H9 (cell line): ENCODE data around the gene CES2. TPM values are rescaled to one million over a fixed set of nuclear protein-coding genes. Genes with fewer than 3 reads are reported as not detected.

Source experiments
- DNase-seq: peaks from one replicate; pipeline ENCODE4 v3.0.0-alpha.2; 2017
- H2AFZ ChIP-seq: one replicate; pipeline ENCODE4 v1.6.1; 2013; ENCODE audit warnings: mild to moderate bottlenecking, low read length, control low read depth, moderate library complexity
- H2AK5ac ChIP-seq: 2 replicates; pipeline ENCODE4 v1.6.1; 2013; ENCODE audit warnings: low read length, control low read depth, mixed read lengths; ENCODE audit not compliant: insufficient read length
- H2BK120ac ChIP-seq: one replicate; pipeline ENCODE4 v1.6.1; 2013; ENCODE audit warnings: low read depth, mild to moderate bottlenecking, low read length, control low read depth, inconsistent platforms; ENCODE audit not compliant: poor library complexity, severe bottlenecking
- H2BK12ac ChIP-seq: 2 replicates; pipeline ENCODE4 v1.6.1; 2013; ENCODE audit warnings: low read length, control low read depth, mixed read lengths, low read depth; ENCODE audit not compliant: insufficient read length
- H2BK15ac ChIP-seq: 2 replicates; pipeline ENCODE4 v1.6.1; 2013; ENCODE audit warnings: low read depth, low read length, control low read depth
- H2BK20ac ChIP-seq: one replicate; pipeline ENCODE4 v1.6.1; 2013; ENCODE audit warnings: low read depth, mild to moderate bottlenecking, low read length, control low read depth, inconsistent platforms; ENCODE audit not compliant: poor library complexity, severe bottlenecking
- H2BK5ac ChIP-seq: 2 replicates; pipeline ENCODE4 v1.6.1; 2013; ENCODE audit warnings: low read length, control low read depth, mixed read lengths; ENCODE audit not compliant: insufficient read length
- H3K14ac ChIP-seq: 2 replicates; pipeline ENCODE4 v1.6.1; 2013; ENCODE audit warnings: low read length, control low read depth; ENCODE audit not compliant: insufficient read depth
- H3K18ac ChIP-seq: 2 replicates; pipeline ENCODE4 v1.6.1; 2013; ENCODE audit warnings: low read depth, mild to moderate bottlenecking, mixed read lengths, low read length, control low read depth; ENCODE audit not compliant: insufficient read length
- H3K23ac ChIP-seq: 2 replicates; pipeline ENCODE4 v1.6.1; 2013; ENCODE audit warnings: low read length, control low read depth, mixed read lengths, low read depth; ENCODE audit not compliant: insufficient read length
- H3K23me2 ChIP-seq: 2 replicates; pipeline ENCODE4 v1.6.1; 2013; ENCODE audit warnings: low read depth, mild to moderate bottlenecking, mixed read lengths, low read length, control low read depth; ENCODE audit not compliant: insufficient read length, poor library complexity, severe bottlenecking
- H3K27ac ChIP-seq: 2 replicates; pipeline ENCODE4 v1.5.1; 2013; ENCODE audit warnings: low read length, control low read depth, mixed read lengths, low read depth; ENCODE audit not compliant: insufficient read length
- H3K27me3 ChIP-seq: 2 replicates; pipeline ENCODE4 v1.6.1; 2013; ENCODE audit warnings: low read length, control low read depth, inconsistent platforms; ENCODE audit not compliant: insufficient read depth
- H3K4ac ChIP-seq: 2 replicates; pipeline ENCODE4 v1.6.1; 2013; ENCODE audit warnings: low read depth, mild to moderate bottlenecking, control low read depth, inconsistent platforms, low read length, moderate library complexity
- H3K4me1 ChIP-seq: 2 replicates; pipeline ENCODE4 v1.6.1; 2013; ENCODE audit warnings: low read length, control low read depth, inconsistent platforms; ENCODE audit not compliant: insufficient read depth
- H3K4me2 ChIP-seq: 2 replicates; pipeline ENCODE4 v1.6.1; 2013; ENCODE audit warnings: low read length, control low read depth, mixed read lengths; ENCODE audit not compliant: insufficient read length, insufficient read depth
- H3K56ac ChIP-seq: 2 replicates; pipeline ENCODE4 v1.6.1; 2013; ENCODE audit warnings: low read depth, mild to moderate bottlenecking, mixed read lengths, low read length, control low read depth; ENCODE audit not compliant: insufficient read length
- H3K79me1 ChIP-seq: 2 replicates; pipeline ENCODE4 v1.6.1; 2013; ENCODE audit warnings: low read depth, mild to moderate bottlenecking, moderate library complexity, low read length, control low read depth, inconsistent platforms; ENCODE audit not compliant: insufficient read depth, poor library complexity, severe bottlenecking
- H3K79me2 ChIP-seq: 2 replicates; pipeline ENCODE4 v1.6.1; 2013; ENCODE audit warnings: low read length, control low read depth, inconsistent platforms; ENCODE audit not compliant: insufficient read depth
- H3K9ac ChIP-seq: 2 replicates; pipeline ENCODE4 v1.6.1; 2013; ENCODE audit warnings: low read length, control low read depth, mixed read lengths; ENCODE audit not compliant: insufficient read length; ENCODE audit errors: extremely low read depth
- H3K9me3 ChIP-seq: one replicate; pipeline ENCODE4 v1.6.1; 2013; ENCODE audit warnings: low read depth, low read length, inconsistent platforms; ENCODE audit not compliant: control insufficient read depth
- H3T11ph ChIP-seq: one replicate; pipeline ENCODE4 v1.6.1; 2013; ENCODE audit warnings: mild to moderate bottlenecking, low read length, control low read depth, inconsistent platforms
- H4K20me1 ChIP-seq: one replicate; pipeline ENCODE4 v1.6.1; 2013; ENCODE audit not compliant: control insufficient read depth, insufficient read length, insufficient read depth
- H4K5ac ChIP-seq: 2 replicates; pipeline ENCODE4 v1.6.1; 2013; ENCODE audit warnings: low read depth, mild to moderate bottlenecking, mixed read lengths, low read length, control low read depth; ENCODE audit not compliant: insufficient read length
- H4K8ac ChIP-seq: replicated peaks from 2 replicates; pipeline ENCODE4 v1.6.1; 2013; ENCODE audit warnings: low read length, control low read depth, mixed read lengths, low read depth; ENCODE audit not compliant: insufficient read length
- H4K91ac ChIP-seq: 2 replicates; pipeline ENCODE4 v1.6.1; 2013; ENCODE audit warnings: low read depth, mild to moderate bottlenecking, moderate library complexity, mixed read lengths, low read length, control low read depth; ENCODE audit not compliant: insufficient read length
- H3K27ac Mint-ChIP-seq, 3 experiments: 2 replicates in 2 of 3; 3 replicates in 1 of 3; pipeline ENCODE4 v1.8.0; 2020 to 2021; ENCODE audit warnings: mixed read lengths in 3 of 3, mild to moderate bottlenecking in 1 of 3, moderate library complexity in 1 of 3
- H3K27me3 Mint-ChIP-seq: 2 replicates; pipeline ENCODE4 v1.8.0; 2021; ENCODE audit warnings: low read depth, mild to moderate bottlenecking, moderate library complexity, mixed read lengths
- H3K36me3 Mint-ChIP-seq, 3 experiments: 2 replicates in 2 of 3; 3 replicates in 1 of 3; pipeline ENCODE4 v1.8.0; 2020 to 2021; ENCODE audit warnings: low read depth in 3 of 3, mixed read lengths in 3 of 3; ENCODE audit not compliant: insufficient read depth in 1 of 3
- H3K4me1 Mint-ChIP-seq, 2 experiments: 2 replicates each; pipeline ENCODE4 v1.8.0; 2020; ENCODE audit warnings: mixed read lengths in 2 of 2
- H3K4me3 Mint-ChIP-seq, 2 experiments: 2 replicates in 1 of 2; 3 replicates in 1 of 2; pipeline ENCODE4 v1.8.0; 2020 to 2021; ENCODE audit warnings: mild to moderate bottlenecking in 2 of 2, mixed read lengths in 2 of 2, moderate library complexity in 1 of 2
- H3K9me3 Mint-ChIP-seq, 2 experiments: 2 replicates in 1 of 2; 3 replicates in 1 of 2; pipeline ENCODE4 v1.8.0; 2020; ENCODE audit warnings: mild to moderate bottlenecking in 2 of 2, mixed read lengths in 2 of 2, moderate library complexity in 1 of 2
- CTCF ChIP-seq: fragments of 200-600 bp; sonication (generic); conservative IDR thresholded peaks from 3 replicates; pipeline ENCODE4 v1.8.0; 2021; ENCODE audit warnings: antibody characterized with exemption, mild to moderate bottlenecking
- WGBS: extraction: QIAGEN DNeasy Blood & Tissue Kit; methylation state at CpG from one replicate; pipeline ENCODE4 v1.1.7; 2013; ENCODE audit warnings: missing lambda C conversion rate, low lambda C conversion rate, mixed read lengths; ENCODE audit not compliant: insufficient read length; ENCODE audit errors: extremely low coverage; 5-methylcytosine and 5-hydroxymethylcytosine counted together
- total RNA-seq: library from RNA; stranded (reverse); gene quantifications from 2 replicates; pipeline ENCODE4 v1.2.1, GENCODE V29; 2021

The CES2 gene
- total RNA-seq, 1 experiment from 2014 or later, result 28.2 TPM

- no peak overlapping the region for H3K18ac ChIP-seq
- Mint-ChIP-seq H3K4me3 (no peak overlapping the region), H3K36me3 (no peaks in the 10 kb centered on the region; a peak in 1 of 7 replicates), H3K27ac (no peak overlapping the region), H3K9me3 (no peaks in the 10 kb centered on the region; a peak in 1 of 5 replicates), H3K27me3 (peaks cover 57% of the 10 kb centered on the region), H3K4me1 (no peaks in the 10 kb centered on the region)
- no peaks in the 10 kb centered on the region for H3K23me2 ChIP-seq
- H3K79me1 ChIP-seq, result no peaks in the 10 kb centered on the region
- no peak overlapping the region for H4K8ac ChIP-seq
- no peak for DNase-seq
- H4K91ac ChIP-seq, result no peak overlapping the region
- no peak for TF ChIP-seq CTCF
- H3K4ac ChIP-seq, result no peak overlapping the region
- no peak overlapping the region for H3K23ac ChIP-seq
- no peak overlapping the region for H2BK20ac ChIP-seq
- no peak overlapping the region for H3K14ac ChIP-seq
- no CpG with 5 or more reads among the region's 5 CpGs for WGBS
- H4K20me1 ChIP-seq, result no peaks in the 10 kb centered on the region
- H3K56ac ChIP-seq, result no peak overlapping the region
- H2BK12ac ChIP-seq, result no peak overlapping the region
- no peaks in the 10 kb centered on the region for H3K9me3 ChIP-seq
- H2AFZ ChIP-seq, result no peak overlapping the region
- peaks cover 2% of the 10 kb centered on the region; the same call in 1 of the 2 replicates for H3K27me3 ChIP-seq
- H2BK15ac ChIP-seq, result no peak overlapping the region
- no peak overlapping the region for H3K4me2 ChIP-seq
- no peaks in the 10 kb centered on the region for H3K79me2 ChIP-seq
- H2BK120ac ChIP-seq, result no peak overlapping the region
- no peak overlapping the region for H3K9ac ChIP-seq
- H4K5ac ChIP-seq, result no peak overlapping the region
- H2BK5ac ChIP-seq, result no peak overlapping the region
- no peaks in the 10 kb centered on the region for H3K4me1 ChIP-seq
- no peak overlapping the region for H3K27ac ChIP-seq
- no peak overlapping the region for H3T11ph ChIP-seq
- no peak overlapping the region for H2AK5ac ChIP-seq
These were observed 15.6 kb upstream of the CES2 start for GRCh38 chr16:66919569-66920298.
